HG02798 (cell line): ENCODE measurements around the gene SAFB.

Experiments used
- ATAC-seq: cut with Tn5 transposase; IDR thresholded peaks from one replicate; pipeline ENCODE4 v1.9.1; 2021; ENCODE audit warnings: mild to moderate bottlenecking; ENCODE audit not compliant: unreplicated experiment, poor library complexity

The SAFB gene

DNA sequence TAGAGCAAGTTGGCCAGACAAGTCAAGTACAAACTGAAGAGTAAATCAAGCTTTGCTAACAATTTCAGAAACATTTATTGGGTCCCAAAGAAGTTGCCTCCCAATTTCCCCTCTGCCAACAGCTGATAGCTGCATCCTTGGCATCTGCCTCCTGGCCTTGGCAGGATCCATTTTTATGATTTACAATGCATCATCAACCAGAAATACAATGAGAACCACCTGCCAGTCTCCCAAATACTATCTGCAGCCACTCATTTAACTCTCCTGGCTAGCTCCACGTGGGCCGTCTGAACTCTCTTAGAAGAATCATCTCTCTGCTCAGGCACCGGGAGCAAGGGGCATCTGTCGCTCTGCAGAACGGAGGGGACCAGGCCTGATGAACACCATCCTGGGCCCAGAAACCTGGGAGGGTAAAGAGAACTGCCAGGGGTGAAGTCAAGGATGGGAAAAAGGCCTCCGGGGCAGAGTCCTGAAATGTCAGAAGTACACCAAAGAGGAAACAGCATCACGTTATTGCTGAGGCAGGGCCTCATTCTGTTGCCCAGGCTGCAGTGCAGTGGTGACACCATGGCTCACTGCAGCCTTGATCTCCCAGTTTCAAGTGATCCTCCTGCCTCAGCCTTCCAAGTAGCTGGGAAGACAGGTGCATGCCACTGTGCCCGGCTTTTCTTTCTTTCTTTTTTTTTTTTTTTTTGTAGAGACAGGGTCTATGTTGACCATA lies 94.5 kb downstream of the SAFB start:
- no peak for ATAC-seq
